Adipocyte (in vitro differentiated cells): ENCODE measurements around the gene SHQ1.
A peak's percentile ranks its signal among the peaks of the same experiment; 100 is the strongest.

ENCODE experiments used
- DNase-seq: peaks from one replicate; pipeline ENCODE4 v3.0.0-alpha.2; 2015; ENCODE audit warnings: low read depth
- H3K27me3 ChIP-seq: replicated peaks from 2 replicates; pipeline ENCODE4 v1.7.0; 2013; ENCODE audit warnings: mild to moderate bottlenecking, low read length, moderate library complexity; ENCODE audit not compliant: control insufficient read depth, insufficient read depth
- H3K36me3 ChIP-seq: 2 replicates; pipeline ENCODE4 v1.7.0; 2013; ENCODE audit warnings: low read length, mild to moderate bottlenecking, moderate library complexity; ENCODE audit not compliant: control insufficient read depth, insufficient read depth, severe bottlenecking
- H3K4me1 ChIP-seq: 2 replicates; pipeline ENCODE4 v1.7.0; 2013; ENCODE audit warnings: mild to moderate bottlenecking, low read length, moderate library complexity; ENCODE audit not compliant: control insufficient read depth, insufficient read depth
- H3K4me3 ChIP-seq: 2 replicates; pipeline ENCODE4 v1.7.0; 2013; ENCODE audit warnings: mild to moderate bottlenecking, low read length, moderate library complexity
- H3K9ac ChIP-seq: 2 replicates; pipeline ENCODE4 v1.7.0; 2013; ENCODE audit warnings: mild to moderate bottlenecking, low read length, moderate library complexity
- H3K9me3 ChIP-seq: 2 replicates; pipeline ENCODE4 v1.7.0; 2013; ENCODE audit warnings: mild to moderate bottlenecking, low read length, moderate library complexity; ENCODE audit not compliant: control insufficient read depth

The SHQ1 gene

GRCh38 chr3:72847751-72848702 lies at the start of gene SHQ1:
Gene SHQ1 (minus strand): TSS chr3:72848445. CDS start chr3:72848340, 105 bp downstream.
- no peaks in the 10 kb centered on the region for H3K9me3 ChIP-seq
- peak; percentile 99 for DNase-seq
- no peaks in the 10 kb centered on the region for H3K36me3 ChIP-seq
- no peaks in the 10 kb centered on the region for H3K27me3 ChIP-seq
- peaks cover 17% of the 10 kb centered on the region for H3K4me1 ChIP-seq
- H3K9ac ChIP-seq: peak within 1 kb of the TSS; percentile 86
- peak within 1 kb of the TSS; percentile 90 for H3K4me3 ChIP-seq

GRCh38 chr3:72897758-72898007 lies 49.4 kb upstream of the SHQ1 start:
- Histone ChIP-seq H3K36me3 (no peaks in the 10 kb centered on the region), H3K9ac (no peak overlapping the region), H3K4me1 (peaks cover 15% of the 10 kb centered on the region)

GRCh38 chr3:72896996-72897757 lies 48.9 kb upstream of the SHQ1 start:
- Histone ChIP-seq H3K4me1 (peaks cover 20% of the 10 kb centered on the region), H3K27me3 (no peaks in the 10 kb centered on the region), H3K9ac (no peak overlapping the region), H3K4me3 (no peak overlapping the region), H3K36me3 (no peaks in the 10 kb centered on the region), H3K9me3 (no peaks in the 10 kb centered on the region)
- peak; percentile 67 for DNase-seq

More at GRCh38 chr3:72897758-72898007, 49.4 kb upstream of the SHQ1 start:
- Histone ChIP-seq H3K4me3 (no peak overlapping the region), H3K9me3 (no peaks in the 10 kb centered on the region), H3K27me3 (no peaks in the 10 kb centered on the region)
- DNase-seq: no peak

GRCh38 chr3:72894976-72895552 lies 46.8 kb upstream of the SHQ1 start:
- H3K9ac ChIP-seq: no peak overlapping the region
- no peaks in the 10 kb centered on the region for H3K36me3 ChIP-seq
- peak; percentile 9 for DNase-seq
- H3K27me3 ChIP-seq: no peaks in the 10 kb centered on the region
- peaks cover 39% of the 10 kb centered on the region for H3K4me1 ChIP-seq
- no peaks in the 10 kb centered on the region for H3K9me3 ChIP-seq
- H3K4me3 ChIP-seq: no peak overlapping the region

- Histone ChIP-seq H3K27me3 (no peaks in the 10 kb centered on the region), H3K36me3 (no peaks in the 10 kb centered on the region), H3K4me1 (peaks cover 51% of the 10 kb centered on the region), H3K9ac (no peak overlapping the region), H3K4me3 (no peak overlapping the region), H3K9me3 (no peaks in the 10 kb centered on the region)
- peak; percentile 4 for DNase-seq
Measured at GRCh38 chr3:72892870-72893269, 44.6 kb upstream of the SHQ1 start.

- peaks cover 56% of the 10 kb centered on the region for H3K4me1 ChIP-seq
- no peak overlapping the region for H3K4me3 ChIP-seq
- H3K9ac ChIP-seq: no peak overlapping the region
- peak; percentile 96 for DNase-seq
- H3K27me3 ChIP-seq: no peaks in the 10 kb centered on the region
- H3K9me3 ChIP-seq: no peaks in the 10 kb centered on the region
- no peaks in the 10 kb centered on the region for H3K36me3 ChIP-seq
Measured at GRCh38 chr3:72892081-72892775, 44.0 kb upstream of the SHQ1 start.

GRCh38 chr3:72891053-72891855 lies 43.0 kb upstream of the SHQ1 start:
- Histone ChIP-seq H3K9ac (peak overlapping the region; percentile 6), H3K4me1 (peaks cover 62% of the 10 kb centered on the region), H3K36me3 (no peaks in the 10 kb centered on the region), H3K4me3 (peak overlapping the region; percentile 45), H3K9me3 (no peaks in the 10 kb centered on the region), H3K27me3 (no peaks in the 10 kb centered on the region)
- DNase-seq: peak; percentile 98

- H3K9me3 ChIP-seq: no peaks in the 10 kb centered on the region
- no peak overlapping the region for H3K9ac ChIP-seq
- no peaks in the 10 kb centered on the region for H3K27me3 ChIP-seq
- DNase-seq: peak; percentile 18
- H3K4me3 ChIP-seq: peak overlapping the region; percentile 45
- H3K4me1 ChIP-seq: peaks cover 62% of the 10 kb centered on the region
- no peaks in the 10 kb centered on the region for H3K36me3 ChIP-seq
Measured at GRCh38 chr3:72890166-72890925, 42.1 kb upstream of the SHQ1 start.

GRCh38 chr3:72889310-72890165 lies 41.3 kb upstream of the SHQ1 start:
- Histone ChIP-seq H3K4me1 (peaks cover 59% of the 10 kb centered on the region), H3K4me3 (peak overlapping the region; percentile 83), H3K9me3 (no peaks in the 10 kb centered on the region), H3K27me3 (no peaks in the 10 kb centered on the region), H3K36me3 (no peaks in the 10 kb centered on the region), H3K9ac (peak overlapping the region; percentile 76)
- DNase-seq: no peak
